K562 (cell line): ENCODE measurements around the gene CCDC124. TPM values are rescaled to one million over a fixed set of nuclear protein-coding genes. Genes with fewer than 3 reads are reported as not detected.

Source experiments
- ATAC-seq: fragments of 200-7000 bp; cut with Tn5 transposase; 3 replicates; pipeline ENCODE4 v1.9.1; 2020; ENCODE audit warnings: moderate library complexity
- BruUV-seq: library from RNA; stranded (reverse); fragments of 400-500 nt; replicated peaks from 2 replicates; lab custom pipeline; 2021; lab: Mats Ljungman, UMichigan
- CTCF ChIA-PET: fragments of 300-600 bp; formaldehyde crosslinking; extraction: SDS; loops from one replicate; lab custom pipeline; 2021; ENCODE audit warnings: low intra/inter-chr PET ratio; lab: Yijun Ruan, JAX
- POLR2A ChIA-PET: fragments of 300-600, 350-650 bp; sonication (Branson Sonifier 250); formaldehyde crosslinking; extraction: SDS; loops from one replicate; lab custom pipeline; 2021; ENCODE audit warnings: antibody characterized with exemption, inconsistent platforms; lab: Yijun Ruan, JAX
- DNase-seq, 4 experiments: peaks; one replicate each; pipeline versions ENCODE4 v3.0.0 to v3.0.0-alpha.2; 2011 to 2018; ENCODE audit warnings: low spot score in 3 of 4, mixed read lengths in 3 of 4; ENCODE audit errors: extremely low read depth in 1 of 4
- FAIRE-seq: peaks from 2 replicates; lab custom pipeline; 2011; peaks lifted over from hg19 to GRCh38; lab: Jason Lieb, UNC
- H2AFZ ChIP-seq: 2 replicates; pipeline ENCODE4 v1.6.0; 2011; ENCODE audit warnings: low read depth, low read length, control low read depth, inconsistent platforms
- H3K27ac ChIP-seq: fragments of 200-600 bp; 3 replicates; pipeline ENCODE4 v1.8.0; 2011; ENCODE audit warnings: low read depth, mild to moderate bottlenecking, control low read depth, inconsistent platforms, low read length, moderate library complexity, mixed read lengths; ENCODE audit errors: extremely low read depth
- H3K27me3 ChIP-seq, 2 experiments: fragments of 300-600 bp in 1 of 2; 2 replicates in 1 of 2; 3 replicates in 1 of 2; pipeline versions ENCODE4 v1.6.0 to v1.8.0; 2011; ENCODE audit warnings: inconsistent platforms in 2 of 2, low read length in 2 of 2, mild to moderate bottlenecking in 1 of 2, mixed read lengths in 1 of 2, moderate library complexity in 1 of 2; ENCODE audit not compliant: control insufficient read depth in 2 of 2, insufficient read depth in 2 of 2
- H3K36me3 ChIP-seq: fragments of 300-600 bp; 3 replicates; pipeline ENCODE4 v1.8.0; 2011; ENCODE audit warnings: mild to moderate bottlenecking, low read length, inconsistent platforms; ENCODE audit not compliant: control insufficient read depth, insufficient read depth
- H3K4me1 ChIP-seq, 2 experiments: fragments of 200-600 bp in 1 of 2; replicated peaks in 1 of 2; 2 replicates in 1 of 2; 3 replicates in 1 of 2; pipeline versions ENCODE4 v1.5.1 to v1.8.0; 2011; ENCODE audit warnings: inconsistent platforms in 2 of 2, low read length in 2 of 2, mild to moderate bottlenecking in 1 of 2, mixed read lengths in 1 of 2, moderate library complexity in 1 of 2; ENCODE audit not compliant: control insufficient read depth in 2 of 2, insufficient read depth in 2 of 2
- H3K4me2 ChIP-seq: 2 replicates; pipeline ENCODE4 v1.6.1; 2011; ENCODE audit warnings: low read length, control low read depth, inconsistent platforms, mixed read lengths; ENCODE audit not compliant: insufficient read depth
- H3K4me3 ChIP-seq: fragments of 200-600 bp; sonication (generic), shearing (Covaris generic); 2 replicates; pipeline ENCODE4 v1.5.1; 2016; ENCODE audit warnings: control low read depth, inconsistent platforms
- H3K79me2 ChIP-seq: fragments of 200-600 bp; 3 replicates; pipeline ENCODE4 v1.8.0; 2011; ENCODE audit warnings: low read length, inconsistent platforms; ENCODE audit not compliant: control insufficient read depth, insufficient read depth
- H3K9ac ChIP-seq, 2 experiments: 2 replicates each; pipeline versions ENCODE4 v1.6.0 to v1.6.1; 2011; ENCODE audit warnings: low read depth in 2 of 2, low read length in 2 of 2, control low read depth in 1 of 2, inconsistent platforms in 1 of 2, mild to moderate bottlenecking in 1 of 2, mixed read lengths in 1 of 2; ENCODE audit not compliant: insufficient read depth in 1 of 2
- H3K9me1 ChIP-seq: one replicate; pipeline ENCODE4 v1.6.0; 2011; ENCODE audit warnings: inconsistent platforms, mild to moderate bottlenecking, low read length, moderate library complexity; ENCODE audit not compliant: control insufficient read depth, insufficient read depth
- H3K9me3 ChIP-seq: replicated peaks from 2 replicates; pipeline ENCODE4 v1.5.1; 2011; ENCODE audit warnings: low read depth, low read length, inconsistent platforms; ENCODE audit not compliant: control insufficient read depth, insufficient read depth
- H4K20me1 ChIP-seq: replicated peaks from 2 replicates; pipeline ENCODE4 v1.6.1; 2011; ENCODE audit warnings: low read length, inconsistent platforms, mixed read lengths; ENCODE audit not compliant: control insufficient read depth, insufficient read depth
- HNRNPLL ChIP-seq: fragments of 200-400 bp; formaldehyde crosslinking; IDR thresholded peaks from 2 replicates; pipeline ENCODE4 v1.6.1; 2017; ENCODE audit warnings: low read length, low read depth, mild to moderate bottlenecking; ENCODE audit not compliant: poor library complexity, severe bottlenecking
- MEF2D ChIP-seq: conservative IDR thresholded peaks from 2 replicates; pipeline ENCODE4 v1.6.1; 2016; ENCODE audit warnings: low read depth, missing genetic modification characterization, missing compliant biosample characterization
- NFIX ChIP-seq: fragments of 250-450 bp; sonication (Bioruptor Pico); IDR thresholded peaks from 2 replicates; pipeline ENCODE4 v1.4.0; 2020; ENCODE audit warnings: low read depth, mild to moderate bottlenecking, moderate library complexity
- POLR3A ChIP-seq: IDR thresholded peaks from 2 replicates; pipeline ENCODE4 v1.6.1; 2011; ENCODE audit warnings: borderline replicate concordance, mild to moderate bottlenecking, moderate library complexity; ENCODE audit not compliant: insufficient read length, insufficient read depth; ENCODE audit errors: extremely low read depth
- TBL1XR1 ChIP-seq, 2 experiments: IDR thresholded peaks; 2 replicates each; pipeline ENCODE4 v1.6.1; 2012; ENCODE audit warnings: improper control_type of control experiment in 2 of 2, low read length in 2 of 2, mild to moderate bottlenecking in 1 of 2
- XRCC3 ChIP-seq: fragments of 450-650 bp; IDR thresholded peaks from 2 replicates; pipeline ENCODE4 v1.6.1; 2017; ENCODE audit warnings: mild to moderate bottlenecking, moderate library complexity
- ZNF354B ChIP-seq: fragments of 250-450 bp; sonication (Bioruptor Pico); IDR thresholded peaks from 2 replicates; pipeline ENCODE4 v1.4.0; 2020
- WGBS: fragments of 100-300 bp; shearing (Covaris generic); methylation state at CpG from one replicate; pipeline ENCODE4 v1.1.6; 2016; ENCODE audit warnings: low coverage, mixed read lengths; ENCODE audit not compliant: insufficient coverage; ENCODE audit errors: missing lambda C conversion rate; 5-methylcytosine and 5-hydroxymethylcytosine counted together
- in situ Hi-C: fragments of 300-500 bp; cut with MboI; formaldehyde crosslinking; loops from 4 replicates; pipeline ENCODE4 v1.15.0; 2018; ENCODE audit warnings: inconsistent platforms, mixed read lengths
- intact Hi-C: fragments of 100-400 bp; cut with micrococcal nuclease; formaldehyde crosslinking; loops from 2 replicates; pipeline ENCODE4 v1.14.2; 2022
- polyA plus RNA-seq, 8 experiments: library from polyadenylated mRNA; depleted of rRNA in 4 of 8; stranded (reverse) in 5 of 8; unstranded in 3 of 8; fragments of >200 nt; fragmentation: Nextera tagmentation in 2 of 8; fragmentation: Illumina TruSeq in 1 of 8; extraction: Ambion mirVana in 2 of 8; extraction: Trizol in 1 of 8; gene quantifications; 2 replicates each; pipeline versions ENCODE4 v1.2.1 to v1.2.3, GENCODE V29; 2011 to 2014; ENCODE audit warnings: inconsistent platforms in 1 of 8, missing spikeins in 1 of 8
- total RNA-seq, 7 experiments: library from RNA; depleted of rRNA in 6 of 7; stranded (reverse); fragments of >200 nt in 6 of 7; fragmentation: Illumina TruSeq in 2 of 7; extraction: Trizol in 2 of 7; gene quantifications; 2 replicates each; pipeline versions ENCODE4 v1.2.1 to v1.2.3, GENCODE V29; 2011 to 2021; ENCODE audit warnings: low replicate concordance in 1 of 7
- TF ChIP-seq, protein P1 (sequence below): sonication (generic); formaldehyde crosslinking; IDR thresholded peaks from 2 replicates; pipeline ENCODE4 v1.8.1; 2023; ENCODE audit warnings: mild to moderate bottlenecking, missing genetic modification reagents
- TF ChIP-seq, protein P2 (sequence below): sonication (generic); formaldehyde crosslinking; IDR thresholded peaks from 2 replicates; pipeline ENCODE4 v1.8.1; 2023; ENCODE audit warnings: mild to moderate bottlenecking, missing genetic modification reagents
- TF ChIP-seq, protein P3 (sequence below): fragments of 250-450 bp; sonication (Bioruptor Pico); IDR thresholded peaks from 2 replicates; pipeline ENCODE4 v1.5.0; 2021; ENCODE audit warnings: mild to moderate bottlenecking, moderate library complexity

CCDC124 gene
- total and polyA plus RNA-seq, 9 of the 15 experiments (the other 6 are each of a cell fraction or from before 2014, with no cell fraction given), result 5.8 to 234 (median 40.1) TPM

DNA sequence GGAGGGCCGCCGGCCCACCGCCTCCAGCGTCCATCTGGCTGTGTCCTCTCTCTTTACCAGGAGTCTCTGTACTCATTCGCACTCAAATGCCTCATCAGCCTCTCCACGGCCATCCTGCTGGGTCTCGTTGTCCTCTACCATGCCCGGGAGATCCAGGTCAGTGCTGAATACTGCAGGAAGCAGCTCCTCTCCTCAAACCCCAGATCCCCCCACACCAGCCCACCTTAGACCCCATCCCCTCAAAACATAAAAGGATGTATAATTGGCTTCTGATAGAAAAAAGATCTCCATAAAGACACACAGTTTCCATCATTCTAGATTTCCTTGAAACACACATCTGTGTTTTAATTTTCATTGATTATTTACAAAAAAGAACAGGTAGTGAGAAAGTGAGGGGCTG, 42.2 kb downstream of the CCDC124 start:
- Histone ChIP-seq H3K27me3 (no peaks in the 10 kb centered on the region; a peak in 1 of 5 replicates), H3K9ac (peak overlapping the region in 1 of 2 experiments; percentile 57; a peak in 2 of 4 replicates), H3K4me2 (no peak overlapping the region), H3K4me1 (peaks cover 0 to 10% of the 10 kb centered on the region in 2 experiments; a peak in 2 of 5 replicates), H3K79me2 (no peaks in the 10 kb centered on the region), H3K27ac (no peak overlapping the region), H3K9me3 (no peaks in the 10 kb centered on the region), H3K4me3 (no peak overlapping the region), H4K20me1 (no peaks in the 10 kb centered on the region), H3K36me3 (no peaks in the 10 kb centered on the region), H2AFZ (no peak overlapping the region), H3K9me1 (no peaks in the 10 kb centered on the region)
- DNase-seq (no peak), FAIRE-seq (no peak), ATAC-seq (no peak)
- in situ Hi-C loops, result no loop called here
- WGBS, result 53% methylated on average over 6 of the region's 8 CpGs
- ChIA-PET POLR2A (interaction anchor here (0.5 to 0.7 kb wide), 2 partner anchors 415 to 1048 kb away, joined by 3 read pairs; no protein-coding TSS in a partner anchor), CTCF (no interaction called here)
- BruUV-seq, result no TSS peak
- intact Hi-C loops, result no loop called here
- TF ChIP-seq HNRNPLL (no peak), ZNF354B (no peak), MEF2D (tag) (no peak), NFIX (CRISPR knock-in tag) (no peak), XRCC3 (no peak), TBL1XR1 (IDR thresholded peaks at IDR 0.05; ENCODE audit: low read length in 2 of 2) (no peak), POLR3A (no peak)
- TF ChIP-seq, protein P1, sequence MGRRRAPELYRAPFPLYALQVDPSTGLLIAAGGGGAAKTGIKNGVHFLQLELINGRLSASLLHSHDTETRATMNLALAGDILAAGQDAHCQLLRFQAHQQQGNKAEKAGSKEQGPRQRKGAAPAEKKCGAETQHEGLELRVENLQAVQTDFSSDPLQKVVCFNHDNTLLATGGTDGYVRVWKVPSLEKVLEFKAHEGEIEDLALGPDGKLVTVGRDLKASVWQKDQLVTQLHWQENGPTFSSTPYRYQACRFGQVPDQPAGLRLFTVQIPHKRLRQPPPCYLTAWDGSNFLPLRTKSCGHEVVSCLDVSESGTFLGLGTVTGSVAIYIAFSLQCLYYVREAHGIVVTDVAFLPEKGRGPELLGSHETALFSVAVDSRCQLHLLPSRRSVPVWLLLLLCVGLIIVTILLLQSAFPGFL (CRISPR knock-in tag), result no peak
- TF ChIP-seq, protein P2, sequence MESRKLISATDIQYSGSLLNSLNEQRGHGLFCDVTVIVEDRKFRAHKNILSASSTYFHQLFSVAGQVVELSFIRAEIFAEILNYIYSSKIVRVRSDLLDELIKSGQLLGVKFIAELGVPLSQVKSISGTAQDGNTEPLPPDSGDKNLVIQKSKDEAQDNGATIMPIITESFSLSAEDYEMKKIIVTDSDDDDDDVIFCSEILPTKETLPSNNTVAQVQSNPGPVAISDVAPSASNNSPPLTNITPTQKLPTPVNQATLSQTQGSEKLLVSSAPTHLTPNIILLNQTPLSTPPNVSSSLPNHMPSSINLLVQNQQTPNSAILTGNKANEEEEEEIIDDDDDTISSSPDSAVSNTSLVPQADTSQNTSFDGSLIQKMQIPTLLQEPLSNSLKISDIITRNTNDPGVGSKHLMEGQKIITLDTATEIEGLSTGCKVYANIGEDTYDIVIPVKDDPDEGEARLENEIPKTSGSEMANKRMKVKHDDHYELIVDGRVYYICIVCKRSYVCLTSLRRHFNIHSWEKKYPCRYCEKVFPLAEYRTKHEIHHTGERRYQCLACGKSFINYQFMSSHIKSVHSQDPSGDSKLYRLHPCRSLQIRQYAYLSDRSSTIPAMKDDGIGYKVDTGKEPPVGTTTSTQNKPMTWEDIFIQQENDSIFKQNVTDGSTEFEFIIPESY (CRISPR knock-in tag), result no peak
- TF ChIP-seq, protein P3, sequence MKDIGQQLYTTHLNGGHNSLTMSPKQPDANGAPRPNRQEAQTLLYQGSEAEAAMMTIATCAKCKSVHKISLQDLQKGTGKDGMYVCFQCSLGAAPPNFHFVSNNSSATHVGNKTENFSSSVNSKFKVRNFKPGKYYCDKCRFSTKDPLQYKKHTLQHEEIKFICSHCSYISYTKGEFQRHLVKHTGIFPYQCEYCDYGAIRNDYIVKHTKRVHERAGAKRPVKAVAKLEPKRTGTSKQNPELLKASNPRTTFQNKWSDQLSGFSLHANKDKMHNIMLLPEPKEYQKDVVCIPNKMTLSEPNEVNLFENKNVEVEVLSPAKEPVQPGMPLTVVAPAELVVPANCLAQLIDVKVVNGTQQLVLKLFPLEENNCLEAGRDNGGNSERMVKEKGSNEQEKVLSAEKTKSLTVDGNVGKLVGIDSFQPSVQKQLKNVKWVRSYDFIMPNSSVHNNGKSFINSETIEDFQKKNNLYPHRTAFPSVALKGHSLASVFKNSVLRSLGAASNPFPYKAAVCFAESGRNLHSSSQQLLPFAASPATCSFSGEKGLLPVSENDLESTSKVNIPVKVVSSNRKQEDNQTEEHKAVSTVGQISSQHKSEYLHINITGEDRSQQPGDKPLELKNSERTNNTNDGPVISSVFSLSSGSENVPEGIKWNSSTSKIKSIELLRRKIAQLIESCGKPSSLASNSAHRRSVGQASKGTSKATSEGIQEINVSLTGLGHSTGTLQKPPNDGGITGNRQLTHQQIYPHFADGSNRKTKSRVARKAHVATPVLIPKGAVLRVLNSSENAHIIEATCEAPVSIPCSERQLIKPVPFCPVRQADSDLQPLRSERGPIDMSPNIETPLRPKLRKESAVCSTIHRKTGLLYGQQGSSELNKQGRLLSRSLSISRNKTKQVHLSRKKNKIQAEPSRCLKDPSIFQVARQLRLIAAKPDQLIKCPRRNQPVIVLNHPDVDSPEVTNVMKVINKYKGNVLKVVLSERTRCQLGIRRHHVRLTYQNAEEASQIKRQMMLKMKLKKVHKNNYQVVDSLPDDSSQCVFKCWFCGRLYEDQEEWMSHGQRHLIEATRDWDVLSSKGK, result no peak
